SK-N-MC (cell line): Measurements from ENCODE around the gene GPC1.

Source experiments
- DNase-seq: peaks from one replicate; pipeline ENCODE4 v3.0.0-alpha.2; 2011; ENCODE audit warnings: low read depth, low spot score
- H3K27ac ChIP-seq: fragments of 200-600 bp; sonication (generic); 2 replicates; pipeline ENCODE4 v1.5.1; 2016; ENCODE audit warnings: mixed run types
- H3K36me3 ChIP-seq: fragments of 200-600 bp; sonication (generic); 2 replicates; pipeline ENCODE4 v1.6.1; 2017; ENCODE audit warnings: antibody characterized with exemption, low read length, mixed read lengths; ENCODE audit not compliant: insufficient read depth
- H3K4me3 ChIP-seq: fragments of 200-600 bp; sonication (generic); 2 replicates; pipeline ENCODE4 v1.5.1; 2016
- H3K9ac ChIP-seq: fragments of 200-600 bp; sonication (generic); 2 replicates; pipeline ENCODE4 v1.8.0; 2017; ENCODE audit warnings: mixed run types, mixed read lengths; ENCODE audit not compliant: insufficient read length
- H3K9me3 ChIP-seq: fragments of 200-600 bp; sonication (generic); 2 replicates; pipeline ENCODE4 v1.6.1; 2017; ENCODE audit warnings: low read depth, mild to moderate bottlenecking, antibody characterized with exemption, low read length, moderate library complexity, mixed read lengths
- EZH2 ChIP-seq: fragments of 200-600 bp; sonication (generic); IDR thresholded peaks from one replicate; pipeline ENCODE4 v1.6.1; 2017; ENCODE audit warnings: antibody characterized with exemption
- FOXP2 ChIP-seq: optimal IDR thresholded peaks from 2 replicates; pipeline ENCODE3; 2011; ENCODE audit warnings: mild to moderate bottlenecking, moderate library complexity; ENCODE audit not compliant: insufficient read depth; ENCODE audit errors: extremely low read length, control extremely low read depth
- POLR2AphosphoS5 ChIP-seq: IDR thresholded peaks from 2 replicates; pipeline ENCODE4 v1.6.1; 2012; ENCODE audit warnings: mild to moderate bottlenecking, low read depth, low read length, borderline replicate concordance

The GPC1 gene

DNA sequence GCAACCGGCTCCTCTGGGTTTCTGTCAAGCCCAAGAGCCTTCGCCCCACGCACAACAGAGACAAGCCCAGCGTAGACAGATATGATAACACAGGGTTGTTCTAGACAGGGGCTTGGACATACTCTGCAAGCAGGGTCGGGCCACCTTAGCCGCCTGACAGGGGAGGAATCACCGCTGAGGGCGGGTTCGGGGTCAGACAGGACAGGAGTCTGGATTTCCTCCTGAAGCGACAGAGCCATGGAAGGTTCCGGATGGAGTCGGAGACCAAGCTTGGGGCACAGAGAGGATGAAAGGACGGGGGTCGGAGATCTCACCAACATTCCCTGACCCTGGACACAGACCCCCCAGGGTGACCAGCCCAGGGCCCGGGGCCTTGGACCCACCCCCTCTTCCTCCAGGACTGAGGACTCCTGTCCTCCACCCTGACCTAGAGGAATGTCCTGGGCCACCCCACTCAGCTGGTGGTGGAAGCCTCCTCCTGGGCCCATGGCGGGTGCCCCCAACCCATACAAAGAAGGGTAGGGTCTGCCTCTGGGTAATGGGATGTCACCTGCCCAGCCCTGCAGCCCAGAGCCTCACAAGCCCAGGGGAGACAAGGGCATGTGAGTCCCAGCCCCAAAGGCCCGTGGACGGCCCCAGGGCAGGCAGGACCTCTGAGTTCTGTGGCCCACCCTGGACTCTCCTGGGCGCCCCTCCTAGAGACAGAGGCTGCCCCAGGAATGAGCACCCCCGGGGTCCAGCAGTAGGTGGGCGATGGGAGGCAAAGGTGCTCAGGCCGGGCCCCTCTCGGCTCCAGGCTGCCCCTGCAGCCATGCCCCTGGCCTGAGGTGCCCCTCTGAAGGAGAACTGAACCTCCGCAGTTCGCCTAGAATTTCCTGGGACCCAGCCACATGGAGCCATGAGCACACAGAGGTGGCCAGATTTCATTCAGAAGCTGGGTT is 44.1 kb upstream of the GPC1 start:
- Histone ChIP-seq H3K4me3 (no peak overlapping the region), H3K9me3 (no peaks in the 10 kb centered on the region), H3K27ac (no peak overlapping the region), H3K36me3 (no peaks in the 10 kb centered on the region), H3K9ac (no peak overlapping the region)
- no peak for DNase-seq
- TF ChIP-seq EZH2 (no peak), POLR2AphosphoS5 (no peak), FOXP2 (no peak)

- no peak overlapping the region for H3K27ac ChIP-seq
- no peak for DNase-seq
- no peaks in the 10 kb centered on the region for H3K36me3 ChIP-seq
- no peak overlapping the region for H3K4me3 ChIP-seq
- no peak overlapping the region for H3K9ac ChIP-seq
- TF ChIP-seq EZH2 (no peak), POLR2AphosphoS5 (no peak), FOXP2 (no peak)
- no peaks in the 10 kb centered on the region for H3K9me3 ChIP-seq
Measured at GRCh38 chr2:240392084-240392947, 43.1 kb upstream of the GPC1 start.

GRCh38 chr2:240392948-240393830 is 42.3 kb upstream of the GPC1 start:
- H3K36me3 ChIP-seq, result no peaks in the 10 kb centered on the region
- H3K27ac ChIP-seq, result no peak overlapping the region
- H3K4me3 ChIP-seq, result no peak overlapping the region
- no peak for TF ChIP-seq POLR2AphosphoS5
- no peak for TF ChIP-seq FOXP2
- TF ChIP-seq EZH2, result no peak
- no peak for DNase-seq
- H3K9ac ChIP-seq, result no peak overlapping the region
- no peaks in the 10 kb centered on the region for H3K9me3 ChIP-seq

DNA sequence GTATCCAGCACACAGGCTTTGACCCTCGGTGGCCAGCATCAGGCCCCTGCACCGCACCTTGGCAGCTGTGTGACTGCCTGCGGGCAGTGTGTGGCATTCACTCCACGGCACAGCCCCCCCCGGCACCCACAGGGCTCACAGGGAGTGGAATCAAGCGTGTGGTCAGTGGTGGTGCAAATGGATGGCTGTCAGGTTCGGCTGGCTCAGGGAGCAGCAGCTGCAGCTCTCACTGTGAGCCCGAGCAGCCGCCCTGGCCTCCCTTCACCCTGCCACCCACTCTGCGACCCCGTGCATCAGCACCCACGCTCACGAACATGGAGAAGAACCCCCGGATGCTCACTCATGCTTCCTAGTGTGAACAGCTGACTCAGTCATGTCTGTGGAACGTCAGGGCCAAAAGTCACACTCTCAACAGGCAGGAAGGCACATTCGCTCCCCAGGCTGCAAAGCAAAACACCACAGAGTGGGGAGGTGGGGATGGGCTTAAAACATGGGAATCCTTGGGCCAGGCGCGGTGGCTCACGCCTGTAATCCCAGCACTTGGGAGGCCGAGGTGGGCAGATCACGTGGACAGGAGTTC is 41.5 kb upstream of the GPC1 start:
- Histone ChIP-seq H3K27ac (no peak overlapping the region), H3K9ac (no peak overlapping the region), H3K9me3 (no peaks in the 10 kb centered on the region), H3K4me3 (no peak overlapping the region), H3K36me3 (no peaks in the 10 kb centered on the region)
- no peak for DNase-seq
- TF ChIP-seq FOXP2 (no peak), POLR2AphosphoS5 (no peak), EZH2 (no peak)

GRCh38 chr2:240394549-240394948 is 40.9 kb upstream of the GPC1 start:
- no peak overlapping the region for H3K4me3 ChIP-seq
- no peak for TF ChIP-seq POLR2AphosphoS5
- no peak for TF ChIP-seq EZH2
- no peak for TF ChIP-seq FOXP2
- H3K9me3 ChIP-seq, result no peaks in the 10 kb centered on the region
- no peak overlapping the region for H3K27ac ChIP-seq
- H3K36me3 ChIP-seq, result no peaks in the 10 kb centered on the region
- H3K9ac ChIP-seq, result no peak overlapping the region
- DNase-seq, result no peak

- Histone ChIP-seq H3K36me3 (no peaks in the 10 kb centered on the region), H3K4me3 (no peak overlapping the region), H3K9me3 (no peaks in the 10 kb centered on the region), H3K27ac (no peak overlapping the region), H3K9ac (no peak overlapping the region)
- DNase-seq, result no peak
- TF ChIP-seq FOXP2 (no peak), EZH2 (no peak), POLR2AphosphoS5 (no peak)
Measured at GRCh38 chr2:240395448-240395847, 40.0 kb upstream of the GPC1 start.

GRCh38 chr2:240395896-240396622 is 39.4 kb upstream of the GPC1 start:
- H3K36me3 ChIP-seq, result no peaks in the 10 kb centered on the region
- DNase-seq, result no peak
- no peaks in the 10 kb centered on the region for H3K9me3 ChIP-seq
- TF ChIP-seq EZH2, result no peak
- no peak for TF ChIP-seq POLR2AphosphoS5
- no peak overlapping the region for H3K4me3 ChIP-seq
- no peak overlapping the region for H3K9ac ChIP-seq
- H3K27ac ChIP-seq, result no peak overlapping the region
